HFF-Myc (cell line): ENCODE data around the gene DSC1.

Source experiments
- DNase-seq: peaks from one replicate; pipeline ENCODE4 v3.0.0-alpha.2; 2011; ENCODE audit warnings: low read depth; ENCODE audit errors: extremely low read depth
- H3K4me3 ChIP-seq: replicated peaks from 2 replicates; pipeline ENCODE4 v1.5.1; 2011; ENCODE audit warnings: low read depth, mild to moderate bottlenecking, control low read depth, low read length
- CTCF ChIP-seq: IDR thresholded peaks from 2 replicates; pipeline ENCODE4 v1.5.1; 2012; ENCODE audit warnings: mild to moderate bottlenecking, low read depth, low read length, control low read depth; ENCODE audit errors: missing control alignments

The DSC1 gene

GRCh38 chr18:31100436-31101182, 62.0 kb downstream of the DSC1 start:
- no peak overlapping the region for H3K4me3 ChIP-seq
- DNase-seq: no peak
- no peak for TF ChIP-seq CTCF

- no peak overlapping the region for H3K4me3 ChIP-seq
- TF ChIP-seq CTCF: no peak
- no peak for DNase-seq
These were observed 63.0 kb downstream of the DSC1 start for GRCh38 chr18:31099450-31100230.

- no peak overlapping the region for H3K4me3 ChIP-seq
- no peak for DNase-seq
- TF ChIP-seq CTCF: no peak
These were observed 63.8 kb downstream of the DSC1 start for GRCh38 chr18:31098878-31099277.

- DNase-seq: no peak
- TF ChIP-seq CTCF: no peak
- no peak overlapping the region for H3K4me3 ChIP-seq
These were observed 65.0 kb downstream of the DSC1 start for GRCh38 chr18:31097666-31098065.

- no peak overlapping the region for H3K4me3 ChIP-seq
- no peak for TF ChIP-seq CTCF
- DNase-seq: no peak
These were observed 68.8 kb downstream of the DSC1 start for GRCh38 chr18:31093880-31094279.

GRCh38 chr18:31093294-31093693, 69.4 kb downstream of the DSC1 start:
- no peak overlapping the region for H3K4me3 ChIP-seq
- TF ChIP-seq CTCF: no peak
- no peak for DNase-seq
